GM18873 (cell line): ENCODE measurements around the gene B4GALNT4.
"Not testable (repeated sequence)": the region's sequence is repeated elsewhere in the genome, so short reads cannot be mapped to it uniquely, and the experiment has no call there.

Experiments used
- ATAC-seq: cut with Tn5 transposase; IDR thresholded peaks from one replicate; pipeline ENCODE4 v1.9.1; 2021; ENCODE audit warnings: mild to moderate bottlenecking, moderate library complexity, moderate number of reproducible peaks; ENCODE audit not compliant: unreplicated experiment, low FRiP score

B4GALNT4 gene

GRCh38 chr11:358129-358800 lies 11.0 kb upstream of the B4GALNT4 start:
- ATAC-seq = no peak

DNA sequence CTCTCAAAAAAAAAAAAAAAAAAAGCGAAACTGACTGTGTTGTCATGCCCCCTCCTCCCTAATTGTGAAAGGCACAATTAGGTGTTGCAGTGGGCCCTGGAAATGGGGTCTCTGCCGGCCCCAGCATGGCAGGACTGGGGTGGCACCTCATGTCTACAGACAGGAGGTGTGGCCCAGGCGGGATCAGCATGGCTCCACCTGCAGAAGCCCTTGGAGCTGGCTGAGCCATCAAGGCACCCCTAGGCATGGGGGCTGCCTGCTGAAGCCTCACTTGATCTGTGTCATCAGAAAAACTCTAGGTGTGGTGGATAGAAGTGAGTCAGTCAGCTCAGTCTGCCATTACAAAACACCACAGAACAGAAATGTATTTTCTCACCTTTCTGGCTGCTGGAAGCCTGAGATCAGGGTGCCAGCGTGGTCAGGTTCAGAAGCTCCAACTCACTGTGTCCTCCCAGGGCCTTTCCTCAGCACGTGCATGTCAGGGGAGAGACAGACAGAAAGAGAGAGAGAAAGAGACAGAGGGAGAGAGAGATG lies 10.1 kb upstream of the B4GALNT4 start:
- no peak for ATAC-seq

GRCh38 chr11:360326-361280 lies 8.7 kb upstream of the B4GALNT4 start:
- no peak for ATAC-seq

DNA sequence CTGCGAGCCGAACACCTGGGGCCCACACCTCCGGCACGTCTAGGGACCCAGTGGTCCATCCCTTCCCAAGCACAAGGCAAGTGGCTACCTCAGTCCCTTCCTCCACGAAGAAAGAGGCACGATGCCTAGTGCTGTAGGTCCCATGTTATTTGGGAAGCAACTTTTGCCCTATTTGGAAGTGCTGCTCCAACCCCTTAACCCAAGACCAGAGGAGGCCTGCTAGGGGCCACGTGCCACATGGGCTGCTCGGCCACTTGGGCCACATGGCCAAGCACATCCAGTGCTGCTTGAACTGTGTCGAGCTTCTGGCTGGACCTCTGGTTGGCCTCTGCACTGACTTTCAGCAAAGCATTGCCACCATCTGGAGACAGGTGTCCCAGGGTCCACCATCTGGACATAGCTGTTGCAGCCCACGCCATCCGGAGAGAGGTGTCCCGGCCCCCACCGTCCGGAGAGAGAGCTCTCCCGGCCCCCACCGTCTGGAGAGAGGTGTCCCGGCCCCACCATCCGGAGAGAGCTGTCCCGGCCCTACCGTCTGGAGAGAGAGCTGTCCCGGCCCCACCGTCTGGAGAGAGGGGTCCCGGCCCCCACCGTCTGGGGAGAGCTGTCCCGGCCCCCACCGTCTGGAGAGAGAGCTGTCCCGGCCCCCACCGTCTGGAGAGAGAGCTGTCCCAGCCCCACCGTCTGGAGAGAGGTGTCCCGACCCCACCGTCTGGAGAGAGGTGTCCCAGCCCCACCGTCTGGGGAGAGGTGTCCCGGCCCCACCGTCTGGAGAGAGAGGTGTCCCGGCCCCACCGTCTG lies 6.5 kb upstream of the B4GALNT4 start:
- ATAC-seq = no peak

DNA sequence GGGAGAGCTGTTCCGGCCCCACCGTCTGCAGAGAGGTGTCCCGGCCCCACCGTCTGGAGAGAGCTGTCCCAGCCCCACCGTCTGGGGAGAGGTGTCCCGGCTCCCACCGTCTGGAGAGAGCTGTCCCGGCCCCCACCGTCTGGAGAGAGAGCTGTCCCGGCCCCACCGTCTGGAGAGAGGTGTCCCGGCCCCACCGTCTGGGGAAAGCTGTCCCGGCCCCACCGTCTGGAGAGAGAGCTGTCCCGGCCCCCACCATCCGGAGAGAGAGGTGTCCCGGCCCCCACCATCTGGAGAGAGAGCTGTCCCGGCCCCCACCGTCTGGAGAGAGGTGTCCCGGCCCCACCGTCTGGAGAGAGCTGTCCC lies 5.9 kb upstream of the B4GALNT4 start:
- ATAC-seq = not testable (repeated sequence)

DNA sequence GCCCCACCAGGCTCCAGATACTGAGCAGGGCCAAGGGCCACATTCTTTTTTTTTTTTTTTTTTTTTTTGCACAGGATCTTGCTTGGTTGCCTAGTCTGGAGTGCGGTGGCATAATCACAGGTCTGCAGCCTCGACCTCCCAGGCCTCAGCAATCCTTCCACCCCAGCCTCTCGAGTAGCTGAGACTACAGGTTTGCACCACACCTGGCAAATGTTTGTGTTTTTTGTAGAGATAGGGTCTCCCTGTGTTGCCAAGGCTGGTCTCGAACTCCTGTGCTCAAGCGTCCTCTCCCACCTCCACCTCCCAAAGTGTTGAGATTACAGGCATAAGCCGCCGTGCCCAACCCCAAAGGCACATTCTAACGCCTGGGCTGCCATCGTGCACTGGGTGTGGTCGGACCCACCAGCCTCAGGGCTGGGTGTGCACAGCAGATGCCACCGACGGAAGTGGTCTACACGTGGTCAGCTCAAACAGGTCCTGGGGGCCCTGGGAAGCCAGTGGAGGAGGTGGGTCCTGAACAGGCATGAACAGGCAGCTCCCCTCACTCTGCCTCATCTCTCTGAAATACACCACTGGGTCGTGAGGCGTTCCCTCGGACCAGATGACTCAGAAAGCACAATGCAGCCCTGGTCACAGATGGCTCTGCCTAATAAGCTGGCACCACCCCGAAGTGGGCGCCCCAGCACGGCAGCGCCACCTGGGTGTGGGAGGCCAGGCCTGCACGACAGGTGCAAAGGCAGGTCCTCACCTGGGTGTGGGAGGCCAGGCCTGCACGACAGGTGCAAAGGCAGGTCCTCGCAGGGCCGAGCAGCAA lies 5.1 kb upstream of the B4GALNT4 start:
- no peak for ATAC-seq

DNA sequence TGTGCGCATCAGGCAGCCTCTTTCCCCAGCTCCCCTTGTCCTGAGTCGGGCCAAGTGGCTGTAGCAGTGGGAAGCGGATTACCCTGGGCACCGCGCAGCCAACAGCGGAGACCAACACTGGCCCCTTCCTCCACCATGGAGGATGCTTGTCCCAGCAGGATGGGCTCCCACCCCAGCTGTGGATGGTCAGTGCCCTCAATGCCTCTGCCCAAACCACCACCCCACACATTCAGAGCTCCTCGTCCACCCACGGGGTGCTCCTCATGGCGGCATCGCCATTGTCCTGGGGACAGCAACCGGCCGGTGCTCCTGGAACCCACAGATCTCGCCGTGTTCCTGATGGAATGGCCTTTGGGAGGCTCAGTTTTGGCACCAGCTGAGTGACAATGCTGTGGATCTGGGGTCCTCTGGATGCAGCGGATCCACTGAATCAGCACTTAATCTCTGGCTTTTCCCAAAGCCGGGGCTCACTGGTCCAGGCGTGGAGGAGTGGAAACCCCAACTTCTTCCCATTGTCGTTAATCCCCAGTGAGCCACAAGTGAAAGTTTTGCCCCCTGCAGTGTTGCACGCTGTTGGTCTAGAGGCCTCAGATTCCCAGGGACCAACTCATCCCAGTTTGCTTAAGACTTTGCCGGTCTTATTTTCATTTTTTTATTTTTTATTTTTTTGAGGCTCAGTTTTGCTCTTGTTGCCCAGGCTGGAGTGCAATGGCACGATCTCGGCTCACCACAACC lies 4.1 kb upstream of the B4GALNT4 start:
- ATAC-seq = no peak

- ATAC-seq = no peak
These were observed 3.5 kb upstream of the B4GALNT4 start for GRCh38 chr11:365831-366230.

DNA sequence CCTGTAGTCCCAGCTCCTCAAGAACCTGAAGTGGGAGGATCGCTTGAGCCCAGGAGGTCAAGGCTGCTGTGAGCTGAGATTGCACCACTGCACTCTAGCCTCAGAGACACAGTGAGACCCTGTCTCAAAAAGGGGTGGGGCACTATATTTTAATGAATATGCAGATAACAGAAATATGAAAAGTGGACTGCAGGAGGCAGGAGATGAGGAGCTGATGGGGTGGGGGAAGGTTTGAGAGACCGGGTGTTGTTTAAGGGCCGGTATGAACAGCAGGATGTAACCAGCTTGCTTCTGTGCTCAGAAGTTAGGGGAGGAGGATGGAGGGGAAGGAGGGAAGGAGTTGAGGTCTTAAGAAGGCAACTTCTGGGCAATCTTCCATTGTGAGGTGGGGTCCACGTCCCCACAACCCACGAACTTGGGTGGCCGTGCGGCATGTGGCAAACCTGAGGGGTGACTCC lies 1.3 kb upstream of the B4GALNT4 start:
- ATAC-seq = no peak

DNA sequence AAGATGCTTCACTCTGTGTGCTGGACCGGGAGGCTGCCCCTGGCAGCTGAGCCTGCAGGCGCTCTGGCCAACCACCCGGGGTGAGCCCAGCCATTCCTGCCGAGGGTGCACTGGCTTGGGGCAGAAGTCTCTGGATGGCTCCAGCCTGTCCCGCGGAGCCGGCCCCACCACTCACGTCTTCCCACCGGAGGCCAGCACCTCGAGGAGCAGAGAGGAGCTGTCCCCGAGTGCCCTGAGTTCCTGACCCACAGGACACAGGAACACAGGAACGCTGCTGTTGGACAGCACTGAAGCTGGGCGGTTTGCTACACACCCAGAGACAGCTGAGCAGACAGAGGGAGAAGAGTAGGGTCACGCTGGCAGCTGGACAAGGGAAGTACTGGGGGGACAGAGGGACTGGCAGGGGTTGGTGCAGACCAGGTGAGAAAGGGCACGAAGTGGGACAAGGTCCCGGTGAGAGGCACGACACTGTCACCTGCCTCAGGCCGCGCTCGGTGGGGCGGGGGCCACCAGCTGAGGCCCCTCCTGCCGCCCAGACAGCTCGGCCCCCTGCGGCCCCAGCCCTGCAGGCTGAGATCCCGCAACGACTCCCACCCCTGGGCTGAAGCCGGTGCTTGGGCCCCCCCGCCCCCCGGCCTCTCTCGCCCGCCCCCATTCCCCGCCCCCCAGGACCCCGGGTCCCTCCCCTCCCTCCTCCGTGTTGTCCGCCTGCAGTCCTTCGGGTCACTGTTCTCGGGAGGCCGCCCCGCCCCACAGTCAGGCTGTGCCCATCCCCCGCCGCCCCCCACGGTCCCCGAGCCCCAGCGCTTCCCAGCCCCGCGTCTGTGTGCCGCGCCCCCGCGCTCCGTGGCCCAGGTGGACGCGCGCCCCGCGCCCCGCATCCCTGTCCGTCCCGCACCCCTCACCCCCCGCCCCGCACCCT lies 624 bp upstream of the B4GALNT4 start:
- ATAC-seq = no peak

- no peak for ATAC-seq
These were observed 1.0 kb downstream of the B4GALNT4 start for GRCh38 chr11:370070-370941.

GRCh38 chr11:371051-371450 lies 1.8 kb downstream of the B4GALNT4 start:
- ATAC-seq = no peak

DNA sequence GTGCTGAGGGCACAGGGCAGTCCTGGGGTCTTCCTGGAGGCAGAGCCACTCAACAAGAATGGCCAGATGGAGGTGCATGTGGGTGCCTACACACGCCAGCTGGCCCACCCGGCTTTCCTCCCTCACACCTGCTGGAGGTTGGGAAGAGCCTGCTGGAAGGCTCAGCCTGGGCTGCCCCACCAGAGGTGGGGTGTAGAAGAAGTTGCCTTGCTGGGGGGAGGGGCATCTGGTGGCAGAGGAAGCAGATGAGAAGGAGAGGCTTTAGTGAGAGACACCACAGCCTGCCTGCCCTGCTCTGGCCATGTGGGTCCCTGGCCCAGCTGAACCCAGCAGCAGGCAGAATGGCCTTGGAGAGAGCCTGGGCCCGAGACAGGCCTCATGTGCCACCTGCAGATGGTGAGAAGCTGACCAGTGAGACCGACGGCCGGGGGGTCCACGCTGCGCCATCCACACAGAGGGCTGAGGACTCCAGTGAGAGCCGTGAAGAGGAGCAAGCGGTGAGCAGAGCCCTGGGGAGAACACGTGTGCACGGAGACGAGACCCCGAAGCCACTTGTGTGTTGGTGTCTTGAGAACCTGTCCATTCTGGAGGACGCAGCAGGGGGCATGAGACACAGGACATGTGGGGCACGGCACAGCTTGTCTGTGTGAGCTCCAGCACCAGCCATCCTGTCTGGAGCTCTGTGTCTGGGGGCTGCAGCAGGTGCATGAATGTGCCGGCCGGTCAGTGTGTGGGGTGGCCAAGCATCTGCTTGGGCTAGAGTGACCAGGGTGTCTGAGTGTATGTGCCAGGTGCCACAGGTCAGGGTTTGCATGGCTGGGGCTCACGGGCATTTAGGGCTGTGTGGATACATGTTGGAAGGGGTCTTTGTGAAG lies 2.7 kb downstream of the B4GALNT4 start:
- ATAC-seq = no peak

DNA sequence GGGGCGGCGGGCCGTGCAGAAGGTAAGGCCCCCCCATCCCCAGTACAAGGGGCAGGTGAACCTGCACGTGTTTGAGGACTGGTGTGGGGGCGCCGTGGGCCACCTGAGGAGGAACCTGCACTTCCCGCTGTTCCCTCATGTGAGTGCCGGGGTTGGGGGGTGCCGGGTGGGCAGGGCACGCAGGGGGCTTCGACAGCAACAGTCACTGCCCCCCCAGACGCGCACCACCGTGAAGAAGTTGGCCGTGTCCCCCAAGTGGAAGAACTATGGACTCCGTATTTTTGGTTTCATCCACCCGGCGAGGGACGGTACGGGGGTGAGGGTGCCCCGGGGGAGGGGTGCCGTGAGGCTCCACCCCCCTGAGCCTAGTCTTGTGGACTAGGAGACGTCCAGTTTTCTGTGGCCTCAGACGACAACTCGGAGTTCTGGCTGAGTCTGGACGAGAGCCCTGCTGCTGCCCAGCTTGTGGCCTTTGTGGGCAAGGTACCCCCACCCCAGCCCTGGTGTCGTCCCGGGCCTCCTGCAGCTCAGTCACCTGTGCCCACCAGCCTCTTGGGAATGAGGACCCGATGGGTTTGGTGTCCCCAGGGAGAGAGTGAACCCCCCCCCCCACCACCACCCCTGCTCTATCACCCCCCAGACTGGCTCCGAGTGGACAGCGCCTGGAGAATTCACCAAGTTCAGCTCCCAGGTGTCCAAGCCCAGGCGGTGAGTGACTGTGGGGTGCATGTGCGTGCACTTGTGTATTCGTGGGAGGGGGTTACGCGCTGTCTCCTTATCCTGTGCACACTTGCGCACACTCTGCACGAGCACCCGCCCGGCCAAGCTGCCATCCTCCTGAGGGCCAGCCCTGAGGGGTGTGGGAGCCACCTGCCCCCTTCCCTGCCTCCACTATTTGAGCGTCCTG lies 3.8 kb downstream of the B4GALNT4 start:
- no peak for ATAC-seq
